B cell (primary cell): ENCODE data around the gene GLIS1.

Source experiments
- CTCF ChIP-seq: fragments of 200-600 bp; IDR thresholded peaks from one replicate; pipeline ENCODE4 v1.8.0; 2022; ENCODE audit warnings: antibody characterized with exemption, mild to moderate bottlenecking
- EZH2 ChIP-seq: IDR thresholded peaks from 2 replicates; pipeline ENCODE4 v1.6.1; 2012; ENCODE audit warnings: borderline replicate concordance, low read depth, mild to moderate bottlenecking, moderate library complexity, low read length; ENCODE audit not compliant: insufficient read depth, poor library complexity, severe bottlenecking

DNA sequence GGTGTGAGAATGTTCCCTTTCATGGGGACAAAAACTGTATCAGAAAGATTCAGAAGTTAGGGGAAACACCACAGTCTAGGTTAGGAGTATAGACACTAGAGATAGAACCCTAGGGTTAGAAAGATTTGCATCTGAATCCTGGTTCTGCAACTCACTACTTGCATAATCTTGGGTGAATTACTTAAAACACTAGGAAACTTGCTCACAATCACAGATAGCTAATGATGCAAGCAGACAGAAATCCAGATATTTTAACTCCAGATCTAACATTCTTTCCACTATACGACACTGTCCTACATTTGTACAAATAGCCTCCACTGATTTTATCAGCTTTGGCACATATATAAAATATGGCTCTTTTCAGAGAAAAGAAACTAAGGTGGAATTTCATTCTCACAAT lies 30.8 kb upstream of the GLIS1 start:
- TF ChIP-seq CTCF (no peak), EZH2 (no peak)
